Right lobe of liver (tissue), 4 donors: ENCODE data around the gene SLC28A3.

Experiments used
- CTCF ChIP-seq, 4 donors: fragments of 200-600 bp in 3 of 4; fragments of 450-650 bp in 1 of 4; IDR thresholded peaks; one replicate each; pipeline versions ENCODE4 v1.5.1 to v1.8.0; 2016 to 2022; ENCODE audit warnings: antibody characterized with exemption in 4 of 4, mild to moderate bottlenecking in 2 of 4
- POLR2A ChIP-seq: fragments of 450-650 bp; IDR thresholded peaks from one replicate; pipeline ENCODE4 v1.6.1; 2017; ENCODE audit warnings: antibody characterized with exemption, mild to moderate bottlenecking
- donor health status: DM: no; HTN: no; CAD: no.
- donor health status: DM: no; HTN: no; CAD: no.
- donor health status: DM: no; HTN: yes; CAD: no.

DNA sequence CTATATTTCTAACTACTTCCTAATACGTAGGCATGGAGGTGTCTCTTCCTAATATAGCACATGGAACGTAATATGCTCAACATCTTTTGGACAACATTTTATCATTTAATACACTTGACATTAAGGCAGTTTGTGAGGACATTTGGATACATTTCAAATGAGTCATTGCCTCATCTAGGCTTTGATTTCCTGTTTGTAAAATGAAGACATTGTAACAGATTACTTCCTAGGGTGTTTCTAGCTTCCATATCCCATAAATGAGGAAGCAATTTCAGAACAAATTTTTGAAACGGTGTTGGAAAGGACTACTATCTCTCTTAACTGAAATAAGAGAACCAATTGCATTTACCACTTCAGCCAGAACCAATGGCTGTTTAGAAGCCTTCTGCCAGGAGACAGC is 38.7 kb downstream of the SLC28A3 start:
- TF ChIP-seq POLR2A (no peak), CTCF (IDR thresholded peaks at IDR 0.05) (no peak)
